ENCODE results near the gene BBS7.

The BBS7 gene

GRCh38 chr4:121789960-121790829, 80.1 kb downstream of the BBS7 start:
- DNase-seq, result no peak

DNA sequence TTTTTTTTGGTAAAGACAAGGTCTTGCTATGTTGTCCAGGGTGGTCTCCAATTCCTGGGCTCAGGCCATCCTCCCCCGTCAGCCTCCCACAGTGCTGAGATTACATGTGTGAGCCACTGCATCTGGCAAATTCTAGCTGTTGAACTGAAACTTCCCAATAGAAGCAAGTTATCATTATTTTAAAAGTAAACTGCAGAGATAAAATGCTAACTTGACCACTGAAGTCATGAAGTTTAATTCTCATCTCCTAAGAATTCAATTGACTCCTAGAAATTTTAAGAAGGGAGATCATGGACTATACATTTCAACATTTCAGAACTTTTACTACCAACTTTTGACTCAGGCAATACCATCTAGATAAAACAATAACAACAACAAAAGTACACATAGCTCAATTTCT, 80.8 kb downstream of the BBS7 start:
- DNase-seq, result no peak

DNA sequence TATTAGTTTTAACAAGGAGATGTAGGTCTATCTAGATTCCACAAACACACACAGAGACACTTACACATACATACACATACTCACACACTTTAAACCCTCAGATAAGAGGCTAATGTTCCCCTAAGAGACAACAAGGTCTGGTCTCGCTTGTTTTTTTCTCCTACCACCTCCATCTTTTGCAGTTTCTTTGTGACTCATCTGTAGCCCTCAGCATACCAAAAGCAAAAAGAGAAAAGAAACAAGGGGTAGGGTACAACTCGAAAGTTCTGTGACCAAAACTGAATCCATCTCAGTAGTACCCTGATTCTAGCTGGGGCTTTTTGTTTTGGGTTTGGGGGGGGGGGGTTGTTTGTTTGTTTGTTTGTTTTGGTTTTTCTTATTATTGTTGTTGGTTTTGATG, 81.4 kb downstream of the BBS7 start:
- no peak for DNase-seq

DNA sequence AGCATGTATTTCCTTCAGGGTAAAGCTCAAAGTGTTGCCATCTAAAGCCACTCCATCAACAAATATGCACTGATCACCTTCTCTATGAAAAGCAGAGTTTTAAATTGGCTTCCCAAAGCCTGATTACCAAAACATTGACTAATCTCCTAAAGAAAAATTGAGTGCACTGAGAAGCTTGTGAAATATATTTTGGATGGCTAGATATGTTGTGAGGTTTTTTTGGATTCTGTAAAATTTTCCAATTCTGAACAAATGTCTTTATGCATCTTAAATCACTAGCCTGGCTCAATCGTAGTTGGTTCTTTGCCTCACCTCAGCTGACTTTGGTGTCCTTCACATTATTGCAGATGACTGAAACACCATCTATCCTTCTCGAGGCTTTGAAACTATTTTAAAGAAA, 84.1 kb downstream of the BBS7 start:
- no peak for DNase-seq

- no peak for DNase-seq
Observed at GRCh38 chr4:121785479-121785878, 84.8 kb downstream of the BBS7 start.

GRCh38 chr4:121784975-121785374, 85.3 kb downstream of the BBS7 start:
- DNase-seq, result no peak

GRCh38 chr4:121784401-121784800, 85.9 kb downstream of the BBS7 start:
- DNase-seq, result no peak

GRCh38 chr4:121783210-121783609, 87.1 kb downstream of the BBS7 start:
- no peak for DNase-seq

DNA sequence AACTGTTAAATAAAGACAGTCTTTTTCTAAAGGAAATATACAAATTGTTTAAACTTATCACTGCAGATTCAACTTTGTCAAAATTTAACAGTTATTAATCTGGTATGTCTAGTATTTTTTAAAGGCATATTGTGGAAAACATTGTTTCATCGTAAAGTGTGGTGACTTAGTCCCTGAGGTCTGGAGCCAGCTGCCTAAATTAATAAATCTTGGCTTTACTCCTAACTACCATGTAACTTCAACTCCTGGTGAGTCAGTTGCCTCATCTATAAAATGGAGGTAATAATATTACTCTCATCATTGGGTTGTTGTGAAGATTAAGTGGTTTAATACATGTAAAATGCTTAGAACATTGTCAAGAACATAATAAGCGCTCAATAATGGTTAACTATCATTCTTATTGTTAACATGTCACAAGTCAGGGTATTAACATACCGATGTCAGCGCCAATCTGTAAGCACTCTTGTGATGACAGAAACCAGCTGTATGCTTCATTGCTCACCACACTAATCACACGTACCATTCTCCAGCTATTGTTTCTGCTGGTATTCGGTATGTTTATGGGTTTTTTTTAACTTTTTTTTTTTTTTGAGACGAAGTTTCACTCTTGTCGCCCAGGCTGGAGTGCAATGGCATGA, 91.2 kb downstream of the BBS7 start:
- DNase-seq, result peak; percentile 91

DNA sequence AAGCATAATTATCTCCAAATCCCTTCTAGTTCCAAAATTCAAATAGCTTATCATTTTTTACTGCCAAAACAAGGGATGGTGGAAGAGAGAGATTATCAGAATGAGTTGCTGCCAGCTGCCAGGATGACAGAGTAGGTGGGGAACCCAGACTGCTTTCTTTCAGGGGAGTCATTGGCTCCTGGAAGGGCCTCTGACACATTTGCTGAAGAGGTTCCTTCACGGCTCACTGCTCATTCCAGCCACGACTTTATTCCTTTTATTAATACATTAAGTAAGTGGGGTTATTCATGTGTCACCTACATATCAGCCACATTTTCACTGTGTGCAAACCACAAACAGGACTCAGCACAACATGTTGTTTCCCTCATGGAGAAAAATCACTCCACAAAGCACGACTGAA, 92.6 kb downstream of the BBS7 start:
- peak; percentile 59 for DNase-seq

- DNase-seq, result no peak
Observed at GRCh38 chr4:121776610-121777401, 93.5 kb downstream of the BBS7 start.
